K562 (cell line): ENCODE data around the gene SDF4. TPM values are rescaled to one million over a fixed set of nuclear protein-coding genes. Genes with fewer than 3 reads are reported as not detected.
A peak's percentile ranks its signal among the peaks of the same experiment; 100 is the strongest.

ENCODE experiments used
- ATAC-seq: fragments of 200-7000 bp; cut with Tn5 transposase; 3 replicates; pipeline ENCODE4 v1.9.1; 2020; ENCODE audit warnings: moderate library complexity
- BruUV-seq: library from RNA; stranded (reverse); fragments of 400-500 nt; replicated peaks from 2 replicates; lab custom pipeline; 2021; lab: Mats Ljungman, UMichigan
- CTCF ChIA-PET: fragments of 300-600 bp; formaldehyde crosslinking; extraction: SDS; loops from one replicate; lab custom pipeline; 2021; ENCODE audit warnings: low intra/inter-chr PET ratio; lab: Yijun Ruan, JAX
- POLR2A ChIA-PET: fragments of 300-600, 350-650 bp; sonication (Branson Sonifier 250); formaldehyde crosslinking; extraction: SDS; loops from one replicate; lab custom pipeline; 2021; ENCODE audit warnings: antibody characterized with exemption, inconsistent platforms; lab: Yijun Ruan, JAX
- DNase-seq, 4 experiments: peaks; one replicate each; pipeline versions ENCODE4 v3.0.0 to v3.0.0-alpha.2; 2011 to 2018; ENCODE audit warnings: low spot score in 3 of 4, mixed read lengths in 3 of 4; ENCODE audit errors: extremely low read depth in 1 of 4
- FAIRE-seq: peaks from 2 replicates; lab custom pipeline; 2011; peaks lifted over from hg19 to GRCh38; lab: Jason Lieb, UNC
- H2AFZ ChIP-seq: 2 replicates; pipeline ENCODE4 v1.6.0; 2011; ENCODE audit warnings: low read depth, low read length, control low read depth, inconsistent platforms
- H3K27ac ChIP-seq: fragments of 200-600 bp; 3 replicates; pipeline ENCODE4 v1.8.0; 2011; ENCODE audit warnings: low read depth, mild to moderate bottlenecking, control low read depth, inconsistent platforms, low read length, moderate library complexity, mixed read lengths; ENCODE audit errors: extremely low read depth
- H3K27me3 ChIP-seq, 2 experiments: fragments of 300-600 bp in 1 of 2; 2 replicates in 1 of 2; 3 replicates in 1 of 2; pipeline versions ENCODE4 v1.6.0 to v1.8.0; 2011; ENCODE audit warnings: inconsistent platforms in 2 of 2, low read length in 2 of 2, mild to moderate bottlenecking in 1 of 2, mixed read lengths in 1 of 2, moderate library complexity in 1 of 2; ENCODE audit not compliant: control insufficient read depth in 2 of 2, insufficient read depth in 2 of 2
- H3K36me3 ChIP-seq: fragments of 300-600 bp; 3 replicates; pipeline ENCODE4 v1.8.0; 2011; ENCODE audit warnings: mild to moderate bottlenecking, low read length, inconsistent platforms; ENCODE audit not compliant: control insufficient read depth, insufficient read depth
- H3K4me1 ChIP-seq, 2 experiments: fragments of 200-600 bp in 1 of 2; replicated peaks in 1 of 2; 2 replicates in 1 of 2; 3 replicates in 1 of 2; pipeline versions ENCODE4 v1.5.1 to v1.8.0; 2011; ENCODE audit warnings: inconsistent platforms in 2 of 2, low read length in 2 of 2, mild to moderate bottlenecking in 1 of 2, mixed read lengths in 1 of 2, moderate library complexity in 1 of 2; ENCODE audit not compliant: control insufficient read depth in 2 of 2, insufficient read depth in 2 of 2
- H3K4me2 ChIP-seq: 2 replicates; pipeline ENCODE4 v1.6.1; 2011; ENCODE audit warnings: low read length, control low read depth, inconsistent platforms, mixed read lengths; ENCODE audit not compliant: insufficient read depth
- H3K4me3 ChIP-seq: fragments of 200-600 bp; sonication (generic), shearing (Covaris generic); 2 replicates; pipeline ENCODE4 v1.5.1; 2016; ENCODE audit warnings: control low read depth, inconsistent platforms
- H3K79me2 ChIP-seq: fragments of 200-600 bp; 3 replicates; pipeline ENCODE4 v1.8.0; 2011; ENCODE audit warnings: low read length, inconsistent platforms; ENCODE audit not compliant: control insufficient read depth, insufficient read depth
- H3K9ac ChIP-seq, 2 experiments: 2 replicates each; pipeline versions ENCODE4 v1.6.0 to v1.6.1; 2011; ENCODE audit warnings: low read depth in 2 of 2, low read length in 2 of 2, control low read depth in 1 of 2, inconsistent platforms in 1 of 2, mild to moderate bottlenecking in 1 of 2, mixed read lengths in 1 of 2; ENCODE audit not compliant: insufficient read depth in 1 of 2
- H3K9me1 ChIP-seq: one replicate; pipeline ENCODE4 v1.6.0; 2011; ENCODE audit warnings: inconsistent platforms, mild to moderate bottlenecking, low read length, moderate library complexity; ENCODE audit not compliant: control insufficient read depth, insufficient read depth
- H3K9me3 ChIP-seq: replicated peaks from 2 replicates; pipeline ENCODE4 v1.5.1; 2011; ENCODE audit warnings: low read depth, low read length, inconsistent platforms; ENCODE audit not compliant: control insufficient read depth, insufficient read depth
- H4K20me1 ChIP-seq: replicated peaks from 2 replicates; pipeline ENCODE4 v1.6.1; 2011; ENCODE audit warnings: low read length, inconsistent platforms, mixed read lengths; ENCODE audit not compliant: control insufficient read depth, insufficient read depth
- RAD21 ChIP-seq, 2 experiments: fragments of 250-450 bp in 1 of 2; fragments of 450-650 bp in 1 of 2; sonication (Bioruptor Pico) in 1 of 2; formaldehyde crosslinking in 1 of 2; IDR thresholded peaks in 1 of 2; conservative IDR thresholded peaks in 1 of 2; 2 replicates each; pipeline versions ENCODE4 v1.4.0 to v1.8.0; 2020 to 2022; ENCODE audit warnings: mild to moderate bottlenecking in 2 of 2, moderate library complexity in 1 of 2
- RFX1 ChIP-seq: fragments of 450-650 bp; IDR thresholded peaks from 2 replicates; pipeline ENCODE4 v1.6.1; 2016; ENCODE audit warnings: mild to moderate bottlenecking, moderate library complexity
- WGBS: fragments of 100-300 bp; shearing (Covaris generic); methylation state at CpG from one replicate; pipeline ENCODE4 v1.1.6; 2016; ENCODE audit warnings: low coverage, mixed read lengths; ENCODE audit not compliant: insufficient coverage; ENCODE audit errors: missing lambda C conversion rate; 5-methylcytosine and 5-hydroxymethylcytosine counted together
- in situ Hi-C: fragments of 300-500 bp; cut with MboI; formaldehyde crosslinking; loops from 4 replicates; pipeline ENCODE4 v1.15.0; 2018; ENCODE audit warnings: inconsistent platforms, mixed read lengths
- intact Hi-C: fragments of 100-400 bp; cut with micrococcal nuclease; formaldehyde crosslinking; loops from 2 replicates; pipeline ENCODE4 v1.14.2; 2022
- polyA plus RNA-seq, 8 experiments: library from polyadenylated mRNA; depleted of rRNA in 4 of 8; stranded (reverse) in 5 of 8; unstranded in 3 of 8; fragments of >200 nt; fragmentation: Nextera tagmentation in 2 of 8; fragmentation: Illumina TruSeq in 1 of 8; extraction: Ambion mirVana in 2 of 8; extraction: Trizol in 1 of 8; gene quantifications; 2 replicates each; pipeline versions ENCODE4 v1.2.1 to v1.2.3, GENCODE V29; 2011 to 2014; ENCODE audit warnings: inconsistent platforms in 1 of 8, missing spikeins in 1 of 8
- total RNA-seq, 7 experiments: library from RNA; depleted of rRNA in 6 of 7; stranded (reverse); fragments of >200 nt in 6 of 7; fragmentation: Illumina TruSeq in 2 of 7; extraction: Trizol in 2 of 7; gene quantifications; 2 replicates each; pipeline versions ENCODE4 v1.2.1 to v1.2.3, GENCODE V29; 2011 to 2021; ENCODE audit warnings: low replicate concordance in 1 of 7
- TF ChIP-seq, protein P1 (sequence below): sonication (generic); formaldehyde crosslinking; IDR thresholded peaks from 2 replicates; pipeline ENCODE4 v1.8.1; 2023; ENCODE audit warnings: mild to moderate bottlenecking, missing genetic modification reagents
- TF ChIP-seq, protein P2 (sequence below): fragments of 250-450 bp; sonication (Bioruptor Pico); IDR thresholded peaks from 2 replicates; pipeline ENCODE4 v1.8.0; 2021; ENCODE audit warnings: moderate library complexity, mild to moderate bottlenecking, inconsistent platforms
- TF ChIP-seq, protein P3 (sequence below): sonication (generic); formaldehyde crosslinking; IDR thresholded peaks from 2 replicates; pipeline ENCODE4 v1.9.0; 2022; ENCODE audit warnings: mild to moderate bottlenecking, missing genetic modification reagents

SDF4 gene
- total and polyA plus RNA-seq, 9 of the 15 experiments (the other 6 are each of a cell fraction or from before 2014, with no cell fraction given) = 0.35 to 160 (median 65.2) TPM

DNA sequence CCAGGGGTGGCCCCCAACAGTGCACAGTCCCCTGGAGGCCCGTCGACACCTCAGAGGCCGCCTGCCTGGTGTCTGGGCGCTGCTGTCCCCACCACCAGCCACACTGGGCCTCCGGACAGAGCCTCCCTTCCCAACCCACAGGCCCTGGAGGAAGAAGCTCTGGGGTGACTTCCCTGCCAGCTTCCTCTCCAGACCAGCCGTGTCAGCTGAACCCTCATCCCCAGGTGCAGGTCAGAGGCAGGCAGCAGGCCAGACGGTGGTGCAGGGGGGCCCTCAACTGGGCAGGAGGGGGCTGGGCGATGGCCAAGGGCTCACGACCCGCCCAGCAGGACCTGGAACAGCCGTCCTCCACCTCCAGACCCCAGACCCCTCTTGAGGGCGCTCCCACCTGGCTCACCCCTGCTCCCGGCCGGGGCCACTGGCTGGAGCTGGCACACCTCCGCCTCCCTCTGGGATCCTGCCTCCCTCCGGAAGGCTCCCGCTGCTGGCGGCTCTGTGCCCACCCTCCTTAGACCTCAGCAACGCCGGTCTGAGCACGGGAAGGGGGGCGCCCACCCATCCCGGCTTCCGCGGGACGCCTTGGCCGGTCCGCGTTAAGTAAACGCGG lies 25.9 kb downstream of the SDF4 start:
- H3K79me2 ChIP-seq = no peaks in the 10 kb centered on the region
- H3K9ac ChIP-seq = 0 out of 4 replicates have a peak overlapping the region, but pooled peaks of 1 of the 2 experiments have one; percentile 55
- POLR2A ChIA-PET = interaction anchor here (0.6 to 1.7 kb wide), 3 partner anchors 22 to 223 kb away, joined by 3 to 5 read pairs (median 4); partner anchors contain the start of gene UBE2J2
- 54% methylated on average over 21 of the region's 31 CpGs for WGBS
- peaks cover 13 to 91% of the 10 kb centered on the region in 2 experiments; a peak in 4 of 5 replicates for H3K4me1 ChIP-seq
- FAIRE-seq (no peak), DNase-seq (no peak), ATAC-seq (no peak)
- H3K9me3 ChIP-seq = no peaks in the 10 kb centered on the region
- no peaks in the 10 kb centered on the region for H3K36me3 ChIP-seq
- intact Hi-C loops = loop anchor here (5.0 kb wide), 1 partner anchor 84 kb away; no protein-coding TSS in a partner anchor
- CTCF ChIA-PET = no interaction called here
- no peak for TF ChIP-seq RFX1
- TF ChIP-seq, protein P1, sequence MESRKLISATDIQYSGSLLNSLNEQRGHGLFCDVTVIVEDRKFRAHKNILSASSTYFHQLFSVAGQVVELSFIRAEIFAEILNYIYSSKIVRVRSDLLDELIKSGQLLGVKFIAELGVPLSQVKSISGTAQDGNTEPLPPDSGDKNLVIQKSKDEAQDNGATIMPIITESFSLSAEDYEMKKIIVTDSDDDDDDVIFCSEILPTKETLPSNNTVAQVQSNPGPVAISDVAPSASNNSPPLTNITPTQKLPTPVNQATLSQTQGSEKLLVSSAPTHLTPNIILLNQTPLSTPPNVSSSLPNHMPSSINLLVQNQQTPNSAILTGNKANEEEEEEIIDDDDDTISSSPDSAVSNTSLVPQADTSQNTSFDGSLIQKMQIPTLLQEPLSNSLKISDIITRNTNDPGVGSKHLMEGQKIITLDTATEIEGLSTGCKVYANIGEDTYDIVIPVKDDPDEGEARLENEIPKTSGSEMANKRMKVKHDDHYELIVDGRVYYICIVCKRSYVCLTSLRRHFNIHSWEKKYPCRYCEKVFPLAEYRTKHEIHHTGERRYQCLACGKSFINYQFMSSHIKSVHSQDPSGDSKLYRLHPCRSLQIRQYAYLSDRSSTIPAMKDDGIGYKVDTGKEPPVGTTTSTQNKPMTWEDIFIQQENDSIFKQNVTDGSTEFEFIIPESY (CRISPR knock-in tag) = peak; percentile 53
- TF ChIP-seq, protein P2, sequence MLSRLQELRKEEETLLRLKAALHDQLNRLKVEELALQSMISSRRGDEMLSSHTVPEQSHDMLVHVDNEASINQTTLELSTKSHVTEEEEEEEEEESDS (CRISPR knock-in tag) = no peak
- TF ChIP-seq RAD21 (CRISPR knock-in tag; conservative IDR thresholded peaks at IDR 0.05 in 1 of 2, IDR thresholded peaks at IDR 0.05 in 1 of 2) = peak in 1 of 2 experiments; percentile 24; a peak in 1 of 4 replicates
- TF ChIP-seq, protein P3, sequence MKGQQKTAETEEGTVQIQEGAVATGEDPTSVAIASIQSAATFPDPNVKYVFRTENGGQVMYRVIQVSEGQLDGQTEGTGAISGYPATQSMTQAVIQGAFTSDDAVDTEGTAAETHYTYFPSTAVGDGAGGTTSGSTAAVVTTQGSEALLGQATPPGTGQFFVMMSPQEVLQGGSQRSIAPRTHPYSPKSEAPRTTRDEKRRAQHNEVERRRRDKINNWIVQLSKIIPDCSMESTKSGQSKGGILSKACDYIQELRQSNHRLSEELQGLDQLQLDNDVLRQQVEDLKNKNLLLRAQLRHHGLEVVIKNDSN = no peak
- TF ChIP-seq, all 486 proteins: peak for 2
- no TSS peak for BruUV-seq
- Histone ChIP-seq H3K4me2 (no peak overlapping the region), H4K20me1 (no peaks in the 10 kb centered on the region), H3K27me3 (no peaks in the 10 kb centered on the region), H3K9me1 (no peaks in the 10 kb centered on the region), H3K27ac (no peak overlapping the region), H2AFZ (no peak overlapping the region), H3K4me3 (no peak overlapping the region)
- in situ Hi-C loops = no loop called here
